GM12878 (cell line): ENCODE data around the gene STAT5A. TPM values are rescaled to one million over a fixed set of nuclear protein-coding genes. Genes with fewer than 3 reads are reported as not detected.

Experiments used
- ATAC-seq: fragments of 200-7000 bp; cut with Tn5 transposase; 3 replicates; pipeline ENCODE4 v1.9.1; 2020; ENCODE audit warnings: mild to moderate bottlenecking, moderate library complexity
- BruUV-seq: library from RNA; stranded (reverse); fragments of 400-500 nt; replicated peaks from 2 replicates; lab custom pipeline; 2021; lab: Mats Ljungman, UMichigan
- CTCF ChIA-PET: fragments of 300-600 bp; sonication (Branson Sonifier 250); formaldehyde crosslinking; extraction: SDS; loops from one replicate; lab custom pipeline; 2021; ENCODE audit warnings: inconsistent platforms; lab: Yijun Ruan, JAX
- POLR2A ChIA-PET: fragments of 350-600 bp; formaldehyde crosslinking; extraction: SDS; loops from one replicate; lab custom pipeline; 2021; ENCODE audit warnings: inconsistent platforms; lab: Charles Lee
- RAD21 ChIA-PET: fragments of 300-600 bp; sonication (Branson Sonifier 250); formaldehyde crosslinking; loops from one replicate; lab custom pipeline; 2023; ENCODE audit warnings: antibody characterized with exemption; ENCODE audit not compliant: unreplicated experiment; lab: Charles Lee
- SMC1A ChIA-PET: fragments of 300-600 bp; sonication (Branson Sonifier 250); formaldehyde crosslinking; loops from one replicate; lab custom pipeline; 2023; ENCODE audit not compliant: unreplicated experiment, uncharacterized antibody; lab: Charles Lee
- DNase-seq: peaks from one replicate; pipeline ENCODE4 v3.0.0-alpha.2; 2011; ENCODE audit warnings: low read depth, low spot score
- FAIRE-seq: peaks from 3 replicates; lab custom pipeline; 2011; peaks lifted over from hg19 to GRCh38; lab: Jason Lieb, UNC
- H2AFZ ChIP-seq: 2 replicates; pipeline ENCODE4 v1.6.0; 2011; ENCODE audit warnings: low read depth, low read length, control low read depth; ENCODE audit not compliant: control insufficient read depth
- H3K27ac ChIP-seq: 2 replicates; pipeline ENCODE4 v1.5.1; 2011; ENCODE audit warnings: control low read depth; ENCODE audit not compliant: control insufficient read depth, insufficient read depth
- H3K27me3 ChIP-seq, 2 experiments: replicated peaks in 1 of 2; 2 replicates each; pipeline versions ENCODE4 v1.6.0 to v1.6.1; 2011; ENCODE audit warnings: low read length in 1 of 2; ENCODE audit not compliant: control insufficient read depth in 2 of 2, insufficient read depth in 2 of 2
- H3K36me3 ChIP-seq, 2 experiments: 2 replicates each; pipeline ENCODE4 v1.5.1; 2011; ENCODE audit warnings: low read length in 1 of 2; ENCODE audit not compliant: control insufficient read depth in 2 of 2, insufficient read depth in 2 of 2
- H3K4me1 ChIP-seq: 2 replicates; pipeline ENCODE4 v1.6.1; 2011; ENCODE audit warnings: mild to moderate bottlenecking, low read length, moderate library complexity, mixed read lengths; ENCODE audit not compliant: control insufficient read depth, insufficient read depth
- H3K4me2 ChIP-seq: 2 replicates; pipeline ENCODE4 v1.6.0; 2011; ENCODE audit warnings: control low read depth; ENCODE audit not compliant: control insufficient read depth, insufficient read depth
- H3K4me3 ChIP-seq: fragments of 200-600 bp; sonication (generic); 2 replicates; pipeline ENCODE4 v1.5.1; 2016
- H3K79me2 ChIP-seq: 2 replicates; pipeline ENCODE4 v1.6.0; 2011; ENCODE audit warnings: low read length; ENCODE audit not compliant: control insufficient read depth, insufficient read depth
- H3K9ac ChIP-seq: 2 replicates; pipeline ENCODE4 v1.8.0; 2011; ENCODE audit warnings: low read length, control low read depth, mixed read lengths; ENCODE audit not compliant: control insufficient read depth, insufficient read depth
- H3K9me3 ChIP-seq: replicated peaks from 3 replicates; pipeline ENCODE4 v1.5.1; 2011; ENCODE audit warnings: mild to moderate bottlenecking, low read length; ENCODE audit not compliant: control insufficient read depth, insufficient read depth
- H4K20me1 ChIP-seq: 2 replicates; pipeline ENCODE4 v1.6.0; 2011; ENCODE audit not compliant: control insufficient read depth, insufficient read depth
- CREB1 ChIP-seq: IDR thresholded peaks from 2 replicates; pipeline ENCODE4 v1.6.1; 2012; ENCODE audit warnings: low read depth, mild to moderate bottlenecking, inconsistent platforms
- IRF3 ChIP-seq: fragments of 450-650 bp; IDR thresholded peaks from 2 replicates; pipeline ENCODE4 v1.6.1; 2014; ENCODE audit warnings: mild to moderate bottlenecking
- JUNB ChIP-seq: IDR thresholded peaks from 2 replicates; pipeline ENCODE4 v1.6.1; 2016; ENCODE audit warnings: antibody characterized with exemption, mild to moderate bottlenecking
- NBN ChIP-seq: fragments of 450-650 bp; IDR thresholded peaks from 2 replicates; pipeline ENCODE4 v1.6.1; 2016
- RBBP5 ChIP-seq: fragments of 200-600 bp; sonication (generic); conservative IDR thresholded peaks from 2 replicates; pipeline ENCODE4 v1.6.1; 2016
- RELB ChIP-seq: fragments of 450-650 bp; IDR thresholded peaks from 2 replicates; pipeline ENCODE4 v1.6.1; 2017; ENCODE audit warnings: low read depth, mild to moderate bottlenecking, moderate library complexity
- RUNX3 ChIP-seq: IDR thresholded peaks from 2 replicates; pipeline ENCODE4 v1.6.1; 2012; ENCODE audit warnings: low read length, inconsistent platforms
- SREBF1 ChIP-seq: IDR thresholded peaks from 2 replicates; pipeline ENCODE4 v1.6.1; 2012; ENCODE audit warnings: mild to moderate bottlenecking, low read length
- TCF12 ChIP-seq: IDR thresholded peaks from 2 replicates; pipeline ENCODE4 v1.6.1; 2011; ENCODE audit warnings: low read depth, mild to moderate bottlenecking, low read length
- ZNF207 ChIP-seq: fragments of 450-650 bp; IDR thresholded peaks from 2 replicates; pipeline ENCODE4 v1.6.1; 2014; ENCODE audit warnings: antibody characterized with exemption, mild to moderate bottlenecking, borderline replicate concordance
- ZNF217 ChIP-seq: fragments of 450-650 bp; IDR thresholded peaks from 2 replicates; pipeline ENCODE4 v1.6.1; 2017; ENCODE audit warnings: antibody characterized with exemption, mild to moderate bottlenecking
- whole genome bisulfite sequencing: methylation state at CpG from one replicate; pipeline ENCODE4 v1.1.6; 2016; ENCODE audit warnings: low lambda C conversion rate; ENCODE audit not compliant: insufficient replicate concordance, insufficient coverage; ENCODE audit errors: missing lambda C conversion rate; 5-methylcytosine and 5-hydroxymethylcytosine counted together
- in situ Hi-C: fragments of 300-500 bp; cut with MboI; formaldehyde crosslinking; loops from 9 replicates; pipeline ENCODE4 v1.14.3; 2018; ENCODE audit warnings: mixed read lengths
- intact Hi-C: fragments of 100-400 bp; cut with micrococcal nuclease; formaldehyde crosslinking; loops from one replicate; pipeline ENCODE4 v1.14.2; 2022; ENCODE audit not compliant: unreplicated experiment
- polyA plus RNA-seq, 11 experiments: library from polyadenylated mRNA; depleted of rRNA in 4 of 11; unstranded in 6 of 11; stranded (reverse) in 5 of 11; fragments of >200 nt; fragmentation: Nextera tagmentation in 4 of 11; fragmentation: Illumina TruSeq in 1 of 11; extraction: Ambion mirVana in 4 of 11; extraction: Trizol in 1 of 11; gene quantifications; 1 replicate in 1 of 11; 2 replicates in 10 of 11; pipeline versions ENCODE4 v1.2.1 to v1.2.3, GENCODE V29; 2011 to 2016; ENCODE audit warnings: inconsistent platforms in 2 of 11, missing spikeins in 2 of 11, low read depth in 1 of 11
- total RNA-seq, 4 experiments: library from RNA; depleted of rRNA in 3 of 4; stranded (reverse); fragments of >200 nt in 3 of 4; fragmentation: Illumina TruSeq in 1 of 4; extraction: Trizol in 1 of 4; gene quantifications; 2 replicates each; pipeline versions ENCODE4 v1.2.1 to v1.2.3, GENCODE V29; 2013 to 2021
- TF ChIP-seq, protein P1 (sequence below): fragments of 450-650 bp; IDR thresholded peaks from 2 replicates; pipeline ENCODE4 v1.6.1; 2018; ENCODE audit warnings: borderline replicate concordance, mild to moderate bottlenecking; ENCODE audit not compliant: partially characterized antibody

The STAT5A gene
- total and polyA plus RNA-seq, 10 of the 15 experiments (the other 5 are each of a cell fraction or from before 2014, with no cell fraction given): 14.8 to 86.4 (median 41.5) TPM

DNA sequence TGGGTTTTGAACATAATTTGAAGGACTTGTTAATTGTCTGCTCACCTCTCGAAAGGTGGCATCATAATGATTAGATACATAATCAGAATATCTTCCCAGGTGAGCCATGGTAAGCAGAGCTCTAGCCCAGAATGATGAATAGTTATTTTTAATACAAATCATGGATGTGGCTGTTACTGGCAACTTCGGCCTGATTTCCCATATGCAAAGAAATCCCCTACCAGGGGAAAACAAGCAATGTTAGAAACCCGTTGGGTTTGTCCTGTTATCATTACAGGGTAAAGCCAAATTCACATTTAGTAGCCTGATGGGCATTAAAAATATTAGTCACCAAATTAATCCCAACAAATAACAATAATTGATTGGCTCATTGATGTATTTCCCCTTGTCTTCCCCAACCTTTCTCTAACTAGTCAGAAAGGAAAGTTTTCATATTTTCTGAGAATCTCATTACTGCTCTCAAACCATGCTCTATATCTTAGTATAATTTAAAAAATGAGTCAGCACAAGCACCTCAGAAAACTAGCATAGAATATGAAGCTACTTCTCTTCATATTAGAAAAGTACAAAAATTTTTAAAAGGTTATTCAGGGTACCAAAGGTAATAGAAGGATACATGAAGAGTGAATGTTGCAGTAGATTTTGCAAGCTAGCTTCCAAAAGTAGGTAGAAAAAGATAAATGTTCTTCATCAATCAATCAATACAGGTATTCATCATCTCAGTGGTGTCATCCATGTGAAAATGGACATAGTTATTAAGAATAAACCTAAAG, 17.1 kb upstream of the STAT5A start:
- Histone ChIP-seq H3K4me3 (no peak overlapping the region; the same call in 1 of the 2 replicates), H4K20me1 (no peaks in the 10 kb centered on the region), H3K9me3 (no peaks in the 10 kb centered on the region), H3K4me1 (peaks cover 20% of the 10 kb centered on the region), H3K27me3 (no peaks in the 10 kb centered on the region), H3K9ac (no peak overlapping the region), H3K79me2 (peaks cover 66% of the 10 kb centered on the region), H3K27ac (no peak overlapping the region), H2AFZ (no peak overlapping the region), H3K36me3 (no peaks in the 10 kb centered on the region), H3K4me2 (peak overlapping the region; percentile 57)
- WGBS: 16% methylated on average over 3 of the region's 3 CpGs
- intact Hi-C loops: no loop called here
- no peak for DNase-seq
- ATAC-seq: peak; percentile 9; the same call in 1 of the 3 replicates
- CTCF ChIA-PET: interaction anchor here (0.6 to 2.5 kb wide), 4 partner anchors 12 to 204 kb away, joined by 4 to 10 read pairs (median 6); no protein-coding TSS in a partner anchor
- FAIRE-seq: no peak
- in situ Hi-C loops: no loop called here
- POLR2A ChIA-PET: interaction anchor here (1.2 kb wide), 1 partner anchor 19 kb away, joined by 3 read pairs; no protein-coding TSS in a partner anchor
- RAD21 ChIA-PET: no interaction called here
- BruUV-seq: no TSS peak
- 0 out of 2 replicates have a peak, but pooled peaks have one; percentile 31 for TF ChIP-seq JUNB
- no peak for TF ChIP-seq ZNF207
- SMC1A ChIA-PET: interaction anchor here (0.9 to 5.3 kb wide), 7 partner anchors 13 to 129 kb away, joined by 3 to 36 read pairs (median 3); partner anchors contain the start of gene GHDC

- Histone ChIP-seq H3K36me3 (no peaks in the 10 kb centered on the region), H3K4me3 (no peak overlapping the region), H3K27ac (no peak overlapping the region), H2AFZ (no peak overlapping the region), H4K20me1 (no peaks in the 10 kb centered on the region), H3K27me3 (no peaks in the 10 kb centered on the region), H3K9me3 (no peaks in the 10 kb centered on the region), H3K4me2 (peak overlapping the region; percentile 57), H3K9ac (no peak overlapping the region), H3K4me1 (peaks cover 21% of the 10 kb centered on the region), H3K79me2 (peaks cover 64% of the 10 kb centered on the region)
- intact Hi-C loops: no loop called here
- BruUV-seq: no TSS peak
- FAIRE-seq (no peak), DNase-seq (no peak), ATAC-seq (no peak)
- in situ Hi-C loops: no loop called here
- SMC1A ChIA-PET: interaction anchor here (0.9 to 5.3 kb wide), 6 partner anchors 12 to 84 kb away, joined by 3 to 36 read pairs (median 4); partner anchors contain the start of gene GHDC
- RAD21 ChIA-PET: no interaction called here
- POLR2A ChIA-PET: no interaction called here
- CTCF ChIA-PET: interaction anchor here (2.4 to 2.5 kb wide), 2 partner anchors 13 to 78 kb away, joined by 5 to 10 read pairs; no protein-coding TSS in a partner anchor
- TF ChIP-seq, protein P1, sequence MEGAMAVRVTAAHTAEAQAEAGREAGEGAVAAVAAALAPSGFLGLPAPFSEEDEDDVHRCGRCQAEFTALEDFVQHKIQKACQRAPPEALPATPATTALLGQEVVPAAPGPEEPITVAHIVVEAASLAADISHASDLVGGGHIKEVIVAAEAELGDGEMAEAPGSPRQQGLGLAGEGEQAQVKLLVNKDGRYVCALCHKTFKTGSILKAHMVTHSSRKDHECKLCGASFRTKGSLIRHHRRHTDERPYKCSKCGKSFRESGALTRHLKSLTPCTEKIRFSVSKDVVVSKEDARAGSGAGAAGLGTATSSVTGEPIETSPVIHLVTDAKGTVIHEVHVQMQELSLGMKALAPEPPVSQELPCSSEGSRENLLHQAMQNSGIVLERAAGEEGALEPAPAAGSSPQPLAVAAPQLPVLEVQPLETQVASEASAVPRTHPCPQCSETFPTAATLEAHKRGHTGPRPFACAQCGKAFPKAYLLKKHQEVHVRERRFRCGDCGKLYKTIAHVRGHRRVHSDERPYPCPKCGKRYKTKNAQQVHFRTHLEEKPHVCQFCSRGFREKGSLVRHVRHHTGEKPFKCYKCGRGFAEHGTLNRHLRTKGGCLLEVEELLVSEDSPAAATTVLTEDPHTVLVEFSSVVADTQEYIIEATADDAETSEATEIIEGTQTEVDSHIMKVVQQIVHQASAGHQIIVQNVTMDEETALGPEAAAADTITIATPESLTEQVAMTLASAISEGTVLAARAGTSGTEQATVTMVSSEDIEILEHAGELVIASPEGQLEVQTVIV: no peak
- TF ChIP-seq SREBF1 (no peak), RELB (no peak), IRF3 (no peak), RBBP5 (no peak), NBN (no peak), ZNF217 (no peak), RUNX3 (no peak), TCF12 (no peak), CREB1 (no peak)
Measured at GRCh38 chr17:42271779-42272035, 16.6 kb upstream of the STAT5A start.
